DND-41 (cell line): ENCODE measurements around the gene NTN1.

Experiments used
- CTCF ChIP-seq: IDR thresholded peaks from 2 replicates; pipeline ENCODE4 v1.5.1; 2012; ENCODE audit warnings: borderline replicate concordance, low read length, moderate library complexity, mild to moderate bottlenecking; ENCODE audit not compliant: poor library complexity, severe bottlenecking; ENCODE audit errors: extremely low read depth
- EZH2 ChIP-seq: IDR thresholded peaks from 3 replicates; pipeline ENCODE4 v1.6.1; 2012; ENCODE audit warnings: borderline replicate concordance, low read depth, mild to moderate bottlenecking, moderate library complexity, low read length, inconsistent platforms; ENCODE audit not compliant: severe bottlenecking

GRCh38 chr17:9268546-9268945 is 247.2 kb downstream of the NTN1 start:
- TF ChIP-seq CTCF, result no peak
- no peak for TF ChIP-seq EZH2
